ENCODE results near the gene EPHA6.

EPHA6 gene

GRCh38 chr3:97497138-97497537 is 682.7 kb downstream of the EPHA6 start:
- H4K20me1 ChIP-seq (ENCODE audit: insufficient read depth, low read length): no peaks in the 10 kb centered on the region
- H3K4me1 ChIP-seq (ENCODE audit: insufficient read depth, low read length, severe bottlenecking): no peaks in the 10 kb centered on the region
- no peaks in the 10 kb centered on the region for H3K9me3 ChIP-seq (ENCODE audit: low read length)
- H3K9me2 ChIP-seq (ENCODE audit: low read depth, low read length): no peaks in the 10 kb centered on the region
- no peak overlapping the region for H3K9ac ChIP-seq (ENCODE audit: low read length)
- no peak for TF ChIP-seq EZH2 (IDR thresholded peaks at IDR 0.05; ENCODE audit: borderline replicate concordance, low read length)
- no peak for TF ChIP-seq CTCF (IDR thresholded peaks at IDR 0.05; ENCODE audit: low read length)
- no peaks in the 10 kb centered on the region for H3K79me2 ChIP-seq (ENCODE audit: insufficient read depth, low read length)
- H3K27me3 ChIP-seq (ENCODE audit: insufficient read depth, low read length): no peaks in the 10 kb centered on the region
- H3K4me2 ChIP-seq (ENCODE audit: low read length): no peak overlapping the region
- H3K36me3 ChIP-seq (ENCODE audit: insufficient read depth, low read length): no peaks in the 10 kb centered on the region
- no peak overlapping the region for H2AFZ ChIP-seq (ENCODE audit: low read length)
- no peaks in the 10 kb centered on the region for H3F3A ChIP-seq (ENCODE audit: insufficient read depth, low read length)
- no peak overlapping the region for H3K4me3 ChIP-seq (ENCODE audit: low read depth, low read length, poor library complexity, severe bottlenecking)
- H3K27ac ChIP-seq (ENCODE audit: low read depth, low read length, poor library complexity, severe bottlenecking): no peak overlapping the region

GRCh38 chr3:97504463-97504862 is 690.1 kb downstream of the EPHA6 start:
- Histone ChIP-seq H2AFZ (ENCODE audit: low read length) (no peak overlapping the region), H3K9me2 (ENCODE audit: low read depth, low read length) (no peaks in the 10 kb centered on the region), H3K27me3 (ENCODE audit: insufficient read depth, low read length) (no peaks in the 10 kb centered on the region), H3K9ac (ENCODE audit: low read length) (no peak overlapping the region), H3K4me1 (ENCODE audit: insufficient read depth, low read length, severe bottlenecking) (no peaks in the 10 kb centered on the region), H3K79me2 (ENCODE audit: insufficient read depth, low read length) (no peaks in the 10 kb centered on the region), H4K20me1 (ENCODE audit: insufficient read depth, low read length) (no peaks in the 10 kb centered on the region), H3K27ac (ENCODE audit: low read depth, low read length, poor library complexity, severe bottlenecking) (no peak overlapping the region), H3F3A (ENCODE audit: insufficient read depth, low read length) (no peaks in the 10 kb centered on the region), H3K36me3 (ENCODE audit: insufficient read depth, low read length) (no peaks in the 10 kb centered on the region), H3K4me3 (ENCODE audit: low read depth, low read length, poor library complexity, severe bottlenecking) (no peak overlapping the region), H3K4me2 (ENCODE audit: low read length) (no peak overlapping the region), H3K9me3 (ENCODE audit: low read length) (no peaks in the 10 kb centered on the region)
- no peak for TF ChIP-seq CTCF (IDR thresholded peaks at IDR 0.05; ENCODE audit: low read length)
- no peak for TF ChIP-seq EZH2 (IDR thresholded peaks at IDR 0.05; ENCODE audit: borderline replicate concordance, low read length)

GRCh38 chr3:97510795-97511194 is 696.4 kb downstream of the EPHA6 start:
- H3K27ac ChIP-seq (ENCODE audit: low read depth, low read length, poor library complexity, severe bottlenecking): no peak overlapping the region
- no peaks in the 10 kb centered on the region for H3K9me3 ChIP-seq (ENCODE audit: low read length)
- no peaks in the 10 kb centered on the region for H3F3A ChIP-seq (ENCODE audit: insufficient read depth, low read length)
- no peaks in the 10 kb centered on the region for H3K36me3 ChIP-seq (ENCODE audit: insufficient read depth, low read length)
- no peak overlapping the region for H3K9ac ChIP-seq (ENCODE audit: low read length)
- no peak overlapping the region for H3K4me3 ChIP-seq (ENCODE audit: low read depth, low read length, poor library complexity, severe bottlenecking)
- no peak for TF ChIP-seq CTCF (IDR thresholded peaks at IDR 0.05; ENCODE audit: low read length)
- no peak for TF ChIP-seq EZH2 (IDR thresholded peaks at IDR 0.05; ENCODE audit: borderline replicate concordance, low read length)
- no peaks in the 10 kb centered on the region for H3K9me2 ChIP-seq (ENCODE audit: low read depth, low read length)
- H3K4me1 ChIP-seq (ENCODE audit: insufficient read depth, low read length, severe bottlenecking): no peaks in the 10 kb centered on the region
- no peak overlapping the region for H2AFZ ChIP-seq (ENCODE audit: low read length)
- no peaks in the 10 kb centered on the region for H3K79me2 ChIP-seq (ENCODE audit: insufficient read depth, low read length)
- H3K27me3 ChIP-seq (ENCODE audit: insufficient read depth, low read length): no peaks in the 10 kb centered on the region
- H4K20me1 ChIP-seq (ENCODE audit: insufficient read depth, low read length): no peaks in the 10 kb centered on the region
- no peak overlapping the region for H3K4me2 ChIP-seq (ENCODE audit: low read length)

Data from OCI-LY1 (cell line).